K562 (cell line): ENCODE data around the gene PRAME. TPM values are rescaled to one million over a fixed set of nuclear protein-coding genes. Genes with fewer than 3 reads are reported as not detected.

ENCODE experiments used
- CHD1 ChIP-seq: fragments of 200-600 bp; sonication (generic); IDR thresholded peaks from one replicate; pipeline ENCODE4 v1.6.1; 2012; ENCODE audit warnings: mild to moderate bottlenecking, moderate library complexity, low read length, inconsistent platforms
- EGR1 ChIP-seq: fragments of 450-650 bp; conservative IDR thresholded peaks from 2 replicates; pipeline ENCODE4 v1.6.1; 2017; ENCODE audit warnings: mild to moderate bottlenecking
- ELF1 ChIP-seq: fragments of 200-800 bp; sonication (Bioruptor generic); IDR thresholded peaks from 2 replicates; pipeline ENCODE4 v1.6.1; 2016; ENCODE audit warnings: missing genetic modification characterization, missing compliant biosample characterization
- HDGF ChIP-seq: fragments of 450-650 bp; IDR thresholded peaks from 2 replicates; pipeline ENCODE4 v1.6.1; 2016
- IFI16 ChIP-seq: fragments of 250-450 bp; sonication (Bioruptor Pico); IDR thresholded peaks from 2 replicates; pipeline ENCODE4 v2.1.2; 2022; ENCODE audit warnings: mild to moderate bottlenecking, inconsistent platforms
- ILK ChIP-seq: fragments of 450-650 bp; IDR thresholded peaks from 2 replicates; pipeline ENCODE4 v1.6.1; 2016; ENCODE audit warnings: missing genetic modification characterization, low read depth, mild to moderate bottlenecking, missing compliant biosample characterization, moderate library complexity, borderline replicate concordance
- KLF10 ChIP-seq: fragments of 250-450 bp; sonication (Bioruptor Pico); IDR thresholded peaks from 2 replicates; pipeline ENCODE4 v1.6.1; 2021; ENCODE audit warnings: matching md5 sums
- PRMT5 ChIP-seq: sonication (generic); formaldehyde crosslinking; IDR thresholded peaks from 2 replicates; pipeline ENCODE4 v1.5.0; 2020; ENCODE audit warnings: missing genetic modification reagents
- SMARCC2 ChIP-seq: fragments of 450-650 bp; IDR thresholded peaks from 2 replicates; pipeline ENCODE4 v1.6.1; 2017; ENCODE audit warnings: antibody characterized with exemption, moderate library complexity, mild to moderate bottlenecking, low read depth
- ZBTB7A ChIP-seq: IDR thresholded peaks from 2 replicates; pipeline ENCODE4 v1.6.1; 2011; ENCODE audit warnings: low read depth, mild to moderate bottlenecking, low read length, moderate library complexity, borderline replicate concordance; ENCODE audit not compliant: control insufficient read depth
- ZNF217 ChIP-seq: sonication (generic); formaldehyde crosslinking; IDR thresholded peaks from 2 replicates; pipeline ENCODE4 v1.8.0; 2022; ENCODE audit warnings: mild to moderate bottlenecking, missing genetic modification reagents
- polyA plus RNA-seq, 8 experiments: library from polyadenylated mRNA; depleted of rRNA in 4 of 8; stranded (reverse) in 5 of 8; unstranded in 3 of 8; fragments of >200 nt; fragmentation: Nextera tagmentation in 2 of 8; fragmentation: Illumina TruSeq in 1 of 8; extraction: Ambion mirVana in 2 of 8; extraction: Trizol in 1 of 8; gene quantifications; 2 replicates each; pipeline versions ENCODE4 v1.2.1 to v1.2.3, GENCODE V29; 2011 to 2014; ENCODE audit warnings: inconsistent platforms in 1 of 8, missing spikeins in 1 of 8
- total RNA-seq, 7 experiments: library from RNA; depleted of rRNA in 6 of 7; stranded (reverse); fragments of >200 nt in 6 of 7; fragmentation: Illumina TruSeq in 2 of 7; extraction: Trizol in 2 of 7; gene quantifications; 2 replicates each; pipeline versions ENCODE4 v1.2.1 to v1.2.3, GENCODE V29; 2011 to 2021; ENCODE audit warnings: low replicate concordance in 1 of 7
- TF ChIP-seq, protein P1 (sequence below), 2 experiments: fragments of 450-650 bp in 1 of 2; sonication (generic) in 1 of 2; formaldehyde crosslinking in 1 of 2; IDR thresholded peaks; 2 replicates each; pipeline versions ENCODE4 v1.7.1 to v1.9.0; 2016 to 2022; ENCODE audit warnings: inconsistent platforms in 1 of 2, mild to moderate bottlenecking in 1 of 2, missing genetic modification reagents in 1 of 2
- TF ChIP-seq, protein P2 (sequence below): fragments of 200-800 bp; sonication (Bioruptor generic); IDR thresholded peaks from 2 replicates; pipeline ENCODE4 v1.6.1; 2016; ENCODE audit warnings: missing genetic modification characterization, missing compliant biosample characterization

Gene PRAME
- total and polyA plus RNA-seq, 9 of the 15 experiments (the other 6 are each of a cell fraction or from before 2014, with no cell fraction given): 662 to 2,141 (median 1,142) TPM

DNA sequence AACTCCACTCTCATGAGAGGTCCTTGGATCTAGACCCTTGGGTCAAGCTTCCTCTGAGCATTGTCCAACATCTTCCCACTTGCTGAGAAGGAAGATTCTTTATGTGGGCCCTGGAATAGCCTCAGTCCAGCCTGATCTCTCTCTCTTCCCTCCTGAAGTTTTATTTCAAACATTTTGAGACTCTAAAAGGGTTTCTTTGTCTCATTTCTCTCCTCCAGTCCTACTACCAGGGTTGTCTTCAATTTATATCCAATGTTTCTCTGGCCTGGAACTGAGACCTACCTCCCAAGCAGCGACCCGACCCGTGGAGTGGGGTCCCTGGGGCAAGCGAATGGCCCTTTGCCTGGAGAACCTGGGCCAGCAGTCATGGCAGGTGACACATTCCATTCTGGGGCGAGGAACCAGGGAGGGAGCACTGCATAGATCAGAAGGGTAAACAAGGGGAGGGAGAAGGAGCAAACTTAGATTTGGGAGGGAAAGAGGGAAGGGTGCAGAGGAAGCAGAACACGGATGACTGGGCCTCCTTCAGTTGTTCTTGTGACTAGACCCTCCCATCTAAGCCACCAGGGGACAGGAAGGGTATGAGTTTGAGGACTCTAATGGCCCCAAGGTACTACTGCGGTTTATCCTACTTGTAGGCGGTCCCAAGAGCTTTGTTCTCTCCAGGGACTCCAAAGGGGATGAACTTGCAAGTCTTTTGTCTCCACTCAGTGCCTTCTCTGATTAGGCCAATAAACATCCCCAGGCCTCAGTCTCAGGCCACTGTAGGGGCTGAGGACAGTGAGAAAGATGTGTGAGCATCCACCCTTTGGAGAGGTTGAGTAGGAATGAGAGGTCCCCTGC lies 14.2 kb upstream of the PRAME start (continued):
- TF ChIP-seq EGR1 (no peak), IFI16 (CRISPR knock-in tag) (no peak), KLF10 (CRISPR knock-in tag) (no peak), ELF1 (tag) (no peak), CHD1 (no peak), ZBTB7A (0 out of 2 replicates have a peak, but pooled peaks have one; percentile 12), SMARCC2 (no peak), PRMT5 (peak; percentile 39; the same call in 1 of the 2 replicates), HDGF (no peak), ILK (no peak), ZNF217 (CRISPR knock-in tag) (no peak)
- TF ChIP-seq, protein P1, sequence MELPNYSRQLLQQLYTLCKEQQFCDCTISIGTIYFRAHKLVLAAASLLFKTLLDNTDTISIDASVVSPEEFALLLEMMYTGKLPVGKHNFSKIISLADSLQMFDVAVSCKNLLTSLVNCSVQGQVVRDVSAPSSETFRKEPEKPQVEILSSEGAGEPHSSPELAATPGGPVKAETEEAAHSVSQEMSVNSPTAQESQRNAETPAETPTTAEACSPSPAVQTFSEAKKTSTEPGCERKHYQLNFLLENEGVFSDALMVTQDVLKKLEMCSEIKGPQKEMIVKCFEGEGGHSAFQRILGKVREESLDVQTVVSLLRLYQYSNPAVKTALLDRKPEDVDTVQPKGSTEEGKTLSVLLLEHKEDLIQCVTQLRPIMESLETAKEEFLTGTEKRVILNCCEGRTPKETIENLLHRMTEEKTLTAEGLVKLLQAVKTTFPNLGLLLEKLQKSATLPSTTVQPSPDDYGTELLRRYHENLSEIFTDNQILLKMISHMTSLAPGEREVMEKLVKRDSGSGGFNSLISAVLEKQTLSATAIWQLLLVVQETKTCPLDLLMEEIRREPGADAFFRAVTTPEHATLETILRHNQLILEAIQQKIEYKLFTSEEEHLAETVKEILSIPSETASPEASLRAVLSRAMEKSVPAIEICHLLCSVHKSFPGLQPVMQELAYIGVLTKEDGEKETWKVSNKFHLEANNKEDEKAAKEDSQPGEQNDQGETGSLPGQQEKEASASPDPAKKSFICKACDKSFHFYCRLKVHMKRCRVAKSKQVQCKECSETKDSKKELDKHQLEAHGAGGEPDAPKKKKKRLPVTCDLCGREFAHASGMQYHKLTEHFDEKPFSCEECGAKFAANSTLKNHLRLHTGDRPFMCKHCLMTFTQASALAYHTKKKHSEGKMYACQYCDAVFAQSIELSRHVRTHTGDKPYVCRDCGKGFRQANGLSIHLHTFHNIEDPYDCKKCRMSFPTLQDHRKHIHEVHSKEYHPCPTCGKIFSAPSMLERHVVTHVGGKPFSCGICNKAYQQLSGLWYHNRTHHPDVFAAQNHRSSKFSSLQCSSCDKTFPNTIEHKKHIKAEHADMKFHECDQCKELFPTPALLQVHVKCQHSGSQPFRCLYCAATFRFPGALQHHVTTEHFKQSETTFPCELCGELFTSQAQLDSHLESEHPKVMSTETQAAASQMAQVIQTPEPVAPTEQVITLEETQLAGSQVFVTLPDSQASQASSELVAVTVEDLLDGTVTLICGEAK (IDR thresholded peaks at IDR 0.05): no peak
- TF ChIP-seq, protein P1 (CRISPR knock-in tag; IDR thresholded peaks at IDR 0.05): no peak
- TF ChIP-seq, protein P2, sequence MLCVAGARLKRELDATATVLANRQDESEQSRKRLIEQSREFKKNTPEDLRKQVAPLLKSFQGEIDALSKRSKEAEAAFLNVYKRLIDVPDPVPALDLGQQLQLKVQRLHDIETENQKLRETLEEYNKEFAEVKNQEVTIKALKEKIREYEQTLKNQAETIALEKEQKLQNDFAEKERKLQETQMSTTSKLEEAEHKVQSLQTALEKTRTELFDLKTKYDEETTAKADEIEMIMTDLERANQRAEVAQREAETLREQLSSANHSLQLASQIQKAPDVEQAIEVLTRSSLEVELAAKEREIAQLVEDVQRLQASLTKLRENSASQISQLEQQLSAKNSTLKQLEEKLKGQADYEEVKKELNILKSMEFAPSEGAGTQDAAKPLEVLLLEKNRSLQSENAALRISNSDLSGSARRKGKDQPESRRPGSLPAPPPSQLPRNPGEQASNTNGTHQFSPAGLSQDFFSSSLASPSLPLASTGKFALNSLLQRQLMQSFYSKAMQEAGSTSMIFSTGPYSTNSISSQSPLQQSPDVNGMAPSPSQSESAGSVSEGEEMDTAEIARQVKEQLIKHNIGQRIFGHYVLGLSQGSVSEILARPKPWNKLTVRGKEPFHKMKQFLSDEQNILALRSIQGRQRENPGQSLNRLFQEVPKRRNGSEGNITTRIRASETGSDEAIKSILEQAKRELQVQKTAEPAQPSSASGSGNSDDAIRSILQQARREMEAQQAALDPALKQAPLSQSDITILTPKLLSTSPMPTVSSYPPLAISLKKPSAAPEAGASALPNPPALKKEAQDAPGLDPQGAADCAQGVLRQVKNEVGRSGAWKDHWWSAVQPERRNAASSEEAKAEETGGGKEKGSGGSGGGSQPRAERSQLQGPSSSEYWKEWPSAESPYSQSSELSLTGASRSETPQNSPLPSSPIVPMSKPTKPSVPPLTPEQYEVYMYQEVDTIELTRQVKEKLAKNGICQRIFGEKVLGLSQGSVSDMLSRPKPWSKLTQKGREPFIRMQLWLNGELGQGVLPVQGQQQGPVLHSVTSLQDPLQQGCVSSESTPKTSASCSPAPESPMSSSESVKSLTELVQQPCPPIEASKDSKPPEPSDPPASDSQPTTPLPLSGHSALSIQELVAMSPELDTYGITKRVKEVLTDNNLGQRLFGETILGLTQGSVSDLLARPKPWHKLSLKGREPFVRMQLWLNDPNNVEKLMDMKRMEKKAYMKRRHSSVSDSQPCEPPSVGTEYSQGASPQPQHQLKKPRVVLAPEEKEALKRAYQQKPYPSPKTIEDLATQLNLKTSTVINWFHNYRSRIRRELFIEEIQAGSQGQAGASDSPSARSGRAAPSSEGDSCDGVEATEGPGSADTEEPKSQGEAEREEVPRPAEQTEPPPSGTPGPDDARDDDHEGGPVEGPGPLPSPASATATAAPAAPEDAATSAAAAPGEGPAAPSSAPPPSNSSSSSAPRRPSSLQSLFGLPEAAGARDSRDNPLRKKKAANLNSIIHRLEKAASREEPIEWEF (CRISPR knock-in tag): no peak
